Type B pancreatic cell (in vitro differentiated cells): ENCODE results near the gene CAMK2A. TPM values are rescaled to one million over a fixed set of nuclear protein-coding genes. Genes with fewer than 3 reads are reported as not detected.
A peak's percentile ranks its signal among the peaks of the same experiment; 100 is the strongest.

Source experiments
- DNase-seq: peaks from one replicate; pipeline ENCODE4 v3.0.0; 2021; ENCODE audit warnings: mixed read lengths; ENCODE audit not compliant: unreplicated experiment; ENCODE audit errors: extremely low spot score
- H3K27ac Mint-ChIP-seq: 2 replicates; pipeline ENCODE4 v1.8.0; 2021; ENCODE audit warnings: mild to moderate bottlenecking, mixed read lengths
- H3K27me3 Mint-ChIP-seq: 2 replicates; pipeline ENCODE4 v1.8.0; 2021; ENCODE audit warnings: mixed read lengths
- H3K36me3 Mint-ChIP-seq: 2 replicates; pipeline ENCODE4 v1.8.0; 2021; ENCODE audit warnings: mixed read lengths
- H3K4me1 Mint-ChIP-seq: one replicate; pipeline ENCODE4 v1.8.0; 2021; ENCODE audit warnings: mixed read lengths; ENCODE audit not compliant: unreplicated experiment
- H3K4me3 Mint-ChIP-seq: 2 replicates; pipeline ENCODE4 v1.8.0; 2021; ENCODE audit warnings: mild to moderate bottlenecking, mixed read lengths
- H3K9me3 Mint-ChIP-seq: 2 replicates; pipeline ENCODE4 v1.8.0; 2021; ENCODE audit warnings: mixed read lengths
- total RNA-seq: library from RNA; stranded (reverse); gene quantifications from 2 replicates; pipeline ENCODE4 v1.2.1, GENCODE V29; 2021; ENCODE audit warnings: low replicate concordance
- TF ChIP-seq, protein P1 (sequence below): fragments of 200-600 bp; sonication (generic); conservative IDR thresholded peaks from 2 replicates; pipeline ENCODE4 v1.5.0; 2021; ENCODE audit warnings: antibody characterized with exemption, mild to moderate bottlenecking

Gene CAMK2A
- total RNA-seq, 1 donor from 2014 or later = 3.7 TPM

GRCh38 chr5:150261231-150261630, 28.3 kb downstream of the CAMK2A start:
- H3K27ac Mint-ChIP-seq = no peak overlapping the region
- no peaks in the 10 kb centered on the region for H3K36me3 Mint-ChIP-seq
- peaks cover 23% of the 10 kb centered on the region for H3K4me1 Mint-ChIP-seq
- H3K4me3 Mint-ChIP-seq = no peak overlapping the region
- TF ChIP-seq, protein P1, sequence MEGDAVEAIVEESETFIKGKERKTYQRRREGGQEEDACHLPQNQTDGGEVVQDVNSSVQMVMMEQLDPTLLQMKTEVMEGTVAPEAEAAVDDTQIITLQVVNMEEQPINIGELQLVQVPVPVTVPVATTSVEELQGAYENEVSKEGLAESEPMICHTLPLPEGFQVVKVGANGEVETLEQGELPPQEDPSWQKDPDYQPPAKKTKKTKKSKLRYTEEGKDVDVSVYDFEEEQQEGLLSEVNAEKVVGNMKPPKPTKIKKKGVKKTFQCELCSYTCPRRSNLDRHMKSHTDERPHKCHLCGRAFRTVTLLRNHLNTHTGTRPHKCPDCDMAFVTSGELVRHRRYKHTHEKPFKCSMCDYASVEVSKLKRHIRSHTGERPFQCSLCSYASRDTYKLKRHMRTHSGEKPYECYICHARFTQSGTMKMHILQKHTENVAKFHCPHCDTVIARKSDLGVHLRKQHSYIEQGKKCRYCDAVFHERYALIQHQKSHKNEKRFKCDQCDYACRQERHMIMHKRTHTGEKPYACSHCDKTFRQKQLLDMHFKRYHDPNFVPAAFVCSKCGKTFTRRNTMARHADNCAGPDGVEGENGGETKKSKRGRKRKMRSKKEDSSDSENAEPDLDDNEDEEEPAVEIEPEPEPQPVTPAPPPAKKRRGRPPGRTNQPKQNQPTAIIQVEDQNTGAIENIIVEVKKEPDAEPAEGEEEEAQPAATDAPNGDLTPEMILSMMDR = no peak
- no peaks in the 10 kb centered on the region for H3K9me3 Mint-ChIP-seq
- no peaks in the 10 kb centered on the region for H3K27me3 Mint-ChIP-seq
- no peak for DNase-seq

GRCh38 chr5:150258130-150258529, 31.4 kb downstream of the CAMK2A start:
- Mint-ChIP-seq H3K27me3 (no peaks in the 10 kb centered on the region), H3K27ac (no peak overlapping the region), H3K4me3 (no peak overlapping the region), H3K9me3 (no peaks in the 10 kb centered on the region), H3K36me3 (no peaks in the 10 kb centered on the region), H3K4me1 (peaks cover 31% of the 10 kb centered on the region)
- no peak for DNase-seq
- TF ChIP-seq, protein P1 = no peak

GRCh38 chr5:150257424-150257823, 32.1 kb downstream of the CAMK2A start:
- no peaks in the 10 kb centered on the region for H3K36me3 Mint-ChIP-seq
- DNase-seq = no peak
- no peaks in the 10 kb centered on the region for H3K9me3 Mint-ChIP-seq
- no peak overlapping the region for H3K27ac Mint-ChIP-seq
- no peaks in the 10 kb centered on the region for H3K27me3 Mint-ChIP-seq
- peaks cover 33% of the 10 kb centered on the region for H3K4me1 Mint-ChIP-seq
- H3K4me3 Mint-ChIP-seq = no peak overlapping the region
- TF ChIP-seq, protein P1 = no peak

DNA sequence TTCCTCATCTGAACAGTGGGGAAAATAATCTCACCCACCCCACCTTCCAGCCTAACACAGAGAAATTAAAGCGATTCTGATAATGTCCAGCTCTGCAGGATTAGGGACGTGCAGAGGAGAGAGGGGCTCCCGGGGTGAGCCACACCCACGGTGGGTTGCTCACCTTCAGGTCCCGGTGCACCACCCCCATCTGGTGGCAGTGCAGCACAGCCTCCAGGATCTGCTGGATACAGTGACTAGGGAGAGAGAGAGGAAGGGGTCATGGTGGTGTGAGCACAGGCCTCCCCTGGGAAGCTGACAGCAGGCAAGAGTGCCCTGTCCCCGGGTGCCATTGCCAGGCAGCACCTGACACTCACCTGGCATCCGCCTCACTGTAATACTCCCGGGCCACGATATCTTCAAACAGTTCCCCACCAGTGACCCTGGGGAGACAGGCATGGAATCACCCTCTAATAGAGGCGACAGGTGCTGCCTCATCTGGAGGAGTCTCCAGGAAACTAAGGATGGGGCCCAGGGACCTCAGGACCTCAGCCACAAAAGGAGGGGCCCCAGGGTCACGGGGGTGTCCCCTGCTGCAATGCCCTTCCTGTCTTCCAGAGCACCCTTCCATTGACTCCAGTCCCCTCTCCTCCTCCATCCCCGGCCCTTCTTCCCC, 33.0 kb downstream of the CAMK2A start:
- Mint-ChIP-seq H3K4me3 (no peak overlapping the region), H3K27ac (peak overlapping the region; percentile 32), H3K9me3 (no peaks in the 10 kb centered on the region), H3K4me1 (peaks cover 35% of the 10 kb centered on the region), H3K36me3 (no peaks in the 10 kb centered on the region), H3K27me3 (no peaks in the 10 kb centered on the region)
- TF ChIP-seq, protein P1 = peak; percentile 54
- no peak for DNase-seq

- peaks cover 35% of the 10 kb centered on the region for H3K4me1 Mint-ChIP-seq
- no peaks in the 10 kb centered on the region for H3K9me3 Mint-ChIP-seq
- no peaks in the 10 kb centered on the region for H3K36me3 Mint-ChIP-seq
- DNase-seq = no peak
- H3K4me3 Mint-ChIP-seq = no peak overlapping the region
- H3K27me3 Mint-ChIP-seq = no peaks in the 10 kb centered on the region
- H3K27ac Mint-ChIP-seq = no peak overlapping the region
- TF ChIP-seq, protein P1 = no peak
Observed at GRCh38 chr5:150255659-150256409, 33.7 kb downstream of the CAMK2A start.
